ENCODE data around the gene AKT2.

DNA sequence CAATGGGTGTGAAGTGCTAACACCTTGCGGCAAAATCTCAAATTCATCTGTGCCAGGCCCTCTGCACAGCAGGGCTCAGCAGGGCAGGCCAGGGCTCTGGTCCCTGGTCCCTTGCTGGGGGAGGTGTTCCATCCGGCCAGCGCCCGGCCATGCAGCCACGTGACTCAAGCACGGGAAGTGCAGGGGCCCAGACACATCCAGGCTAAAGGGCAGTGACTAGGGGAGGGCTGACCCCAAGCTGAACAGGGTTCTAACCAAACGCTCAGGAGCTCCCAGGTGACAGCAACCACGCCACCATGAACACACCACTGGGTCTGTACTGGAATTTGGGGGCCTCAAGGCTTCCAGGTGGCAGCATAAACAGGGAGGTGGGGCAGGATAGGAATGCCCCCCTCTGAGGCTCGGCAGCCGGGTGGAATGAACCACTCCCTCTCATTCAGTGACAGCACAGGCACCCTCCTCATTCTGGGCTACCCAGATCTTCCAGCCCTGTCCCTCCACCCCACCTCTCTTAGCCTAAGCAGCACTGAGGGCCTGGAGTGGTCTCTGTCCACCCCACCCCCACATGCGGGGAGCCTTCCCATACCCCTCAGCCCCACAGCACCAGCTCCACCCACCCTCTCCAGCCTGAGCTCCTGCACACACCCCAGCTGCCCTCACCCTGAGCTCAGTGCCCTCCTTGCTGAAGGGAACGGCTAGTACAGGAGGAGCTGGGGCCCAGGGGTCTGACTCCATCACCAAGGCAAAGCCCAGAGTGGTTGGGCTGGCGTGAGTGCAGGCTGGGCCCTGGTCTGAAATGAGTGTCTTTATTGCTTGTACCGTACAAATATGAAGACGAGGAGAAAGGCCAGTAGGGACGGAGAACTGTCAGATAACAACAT, 53.4 kb downstream of the AKT2 start:
- TF ChIP-seq, protein P1, sequence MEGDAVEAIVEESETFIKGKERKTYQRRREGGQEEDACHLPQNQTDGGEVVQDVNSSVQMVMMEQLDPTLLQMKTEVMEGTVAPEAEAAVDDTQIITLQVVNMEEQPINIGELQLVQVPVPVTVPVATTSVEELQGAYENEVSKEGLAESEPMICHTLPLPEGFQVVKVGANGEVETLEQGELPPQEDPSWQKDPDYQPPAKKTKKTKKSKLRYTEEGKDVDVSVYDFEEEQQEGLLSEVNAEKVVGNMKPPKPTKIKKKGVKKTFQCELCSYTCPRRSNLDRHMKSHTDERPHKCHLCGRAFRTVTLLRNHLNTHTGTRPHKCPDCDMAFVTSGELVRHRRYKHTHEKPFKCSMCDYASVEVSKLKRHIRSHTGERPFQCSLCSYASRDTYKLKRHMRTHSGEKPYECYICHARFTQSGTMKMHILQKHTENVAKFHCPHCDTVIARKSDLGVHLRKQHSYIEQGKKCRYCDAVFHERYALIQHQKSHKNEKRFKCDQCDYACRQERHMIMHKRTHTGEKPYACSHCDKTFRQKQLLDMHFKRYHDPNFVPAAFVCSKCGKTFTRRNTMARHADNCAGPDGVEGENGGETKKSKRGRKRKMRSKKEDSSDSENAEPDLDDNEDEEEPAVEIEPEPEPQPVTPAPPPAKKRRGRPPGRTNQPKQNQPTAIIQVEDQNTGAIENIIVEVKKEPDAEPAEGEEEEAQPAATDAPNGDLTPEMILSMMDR (conservative IDR thresholded peaks at IDR 0.05; ENCODE audit: low read length) = no peak
- no peak for TF ChIP-seq EZH2phosphoT487 (IDR thresholded peaks at IDR 0.05; ENCODE audit: borderline replicate concordance)

Data from Loucy (cell line).